ENCODE data around the gene MICAL3.

GRCh38 chr22:17970201-17970708, 54.1 kb downstream of the MICAL3 start:
- TF ChIP-seq CTCF (IDR thresholded peaks at IDR 0.05) (no peak), POLR2A (IDR thresholded peaks at IDR 0.05) (no peak)
